C4-2B (cell line): ENCODE data around the gene SRSF10.

Experiments used
- H3K27ac ChIP-seq: fragments of 450-650 bp; 2 replicates; pipeline ENCODE4 v1.5.1; 2017
- ZFX ChIP-seq: fragments of 450-650 bp; IDR thresholded peaks from 2 replicates; pipeline ENCODE4 v1.6.1; 2017
- TF ChIP-seq, protein P1 (sequence below): fragments of 450-650 bp; conservative IDR thresholded peaks from 2 replicates; pipeline ENCODE4 v1.5.1; 2017; ENCODE audit warnings: mild to moderate bottlenecking

The SRSF10 gene

DNA sequence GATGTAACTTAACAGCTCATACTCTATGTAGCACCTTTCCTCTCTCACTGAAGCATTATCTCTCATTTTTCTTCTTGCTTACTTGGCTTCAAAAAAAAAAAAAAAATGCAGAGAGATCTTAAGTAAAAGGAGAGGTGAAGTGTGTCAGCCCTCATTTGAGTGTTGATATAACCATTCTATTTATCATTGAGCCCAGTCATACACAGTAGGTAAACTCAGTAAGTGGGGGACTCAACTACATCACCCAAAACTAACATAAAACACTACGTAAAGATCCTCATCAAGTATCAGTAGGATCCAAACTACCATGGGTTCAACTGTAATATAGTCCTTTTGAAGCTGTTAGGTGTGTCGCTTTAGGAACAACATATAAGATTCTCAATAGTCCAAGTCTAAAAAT, 12.3 kb downstream of the SRSF10 start:
- no peak overlapping the region for H3K27ac ChIP-seq
- TF ChIP-seq ZFX, result no peak
- TF ChIP-seq, protein P1, sequence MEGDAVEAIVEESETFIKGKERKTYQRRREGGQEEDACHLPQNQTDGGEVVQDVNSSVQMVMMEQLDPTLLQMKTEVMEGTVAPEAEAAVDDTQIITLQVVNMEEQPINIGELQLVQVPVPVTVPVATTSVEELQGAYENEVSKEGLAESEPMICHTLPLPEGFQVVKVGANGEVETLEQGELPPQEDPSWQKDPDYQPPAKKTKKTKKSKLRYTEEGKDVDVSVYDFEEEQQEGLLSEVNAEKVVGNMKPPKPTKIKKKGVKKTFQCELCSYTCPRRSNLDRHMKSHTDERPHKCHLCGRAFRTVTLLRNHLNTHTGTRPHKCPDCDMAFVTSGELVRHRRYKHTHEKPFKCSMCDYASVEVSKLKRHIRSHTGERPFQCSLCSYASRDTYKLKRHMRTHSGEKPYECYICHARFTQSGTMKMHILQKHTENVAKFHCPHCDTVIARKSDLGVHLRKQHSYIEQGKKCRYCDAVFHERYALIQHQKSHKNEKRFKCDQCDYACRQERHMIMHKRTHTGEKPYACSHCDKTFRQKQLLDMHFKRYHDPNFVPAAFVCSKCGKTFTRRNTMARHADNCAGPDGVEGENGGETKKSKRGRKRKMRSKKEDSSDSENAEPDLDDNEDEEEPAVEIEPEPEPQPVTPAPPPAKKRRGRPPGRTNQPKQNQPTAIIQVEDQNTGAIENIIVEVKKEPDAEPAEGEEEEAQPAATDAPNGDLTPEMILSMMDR, result no peak

DNA sequence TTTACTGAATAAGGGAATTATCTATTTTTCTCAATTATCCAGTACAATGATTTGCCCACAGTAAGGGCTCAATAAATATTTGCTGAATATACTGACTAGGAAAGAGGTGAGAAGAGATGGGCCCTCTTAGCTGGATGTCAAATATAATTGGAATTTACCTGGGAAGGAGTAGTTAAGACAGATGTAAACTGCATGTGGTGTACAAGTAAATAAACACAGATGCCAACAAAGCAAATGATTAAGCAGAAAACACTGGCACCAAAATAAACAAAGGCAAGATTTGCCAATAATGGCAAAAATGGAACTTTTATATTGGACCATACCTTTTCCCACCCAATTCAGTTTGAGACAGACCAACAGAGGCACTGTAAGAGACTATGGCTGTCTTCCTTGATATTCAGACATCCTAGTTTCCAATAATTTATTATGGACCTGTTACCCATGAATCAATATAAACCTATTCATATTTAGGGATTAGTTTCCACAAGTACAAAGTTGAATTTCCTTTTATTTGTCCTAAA, 13.1 kb downstream of the SRSF10 start:
- no peak overlapping the region for H3K27ac ChIP-seq
- TF ChIP-seq, protein P1, result no peak
- TF ChIP-seq ZFX, result no peak

DNA sequence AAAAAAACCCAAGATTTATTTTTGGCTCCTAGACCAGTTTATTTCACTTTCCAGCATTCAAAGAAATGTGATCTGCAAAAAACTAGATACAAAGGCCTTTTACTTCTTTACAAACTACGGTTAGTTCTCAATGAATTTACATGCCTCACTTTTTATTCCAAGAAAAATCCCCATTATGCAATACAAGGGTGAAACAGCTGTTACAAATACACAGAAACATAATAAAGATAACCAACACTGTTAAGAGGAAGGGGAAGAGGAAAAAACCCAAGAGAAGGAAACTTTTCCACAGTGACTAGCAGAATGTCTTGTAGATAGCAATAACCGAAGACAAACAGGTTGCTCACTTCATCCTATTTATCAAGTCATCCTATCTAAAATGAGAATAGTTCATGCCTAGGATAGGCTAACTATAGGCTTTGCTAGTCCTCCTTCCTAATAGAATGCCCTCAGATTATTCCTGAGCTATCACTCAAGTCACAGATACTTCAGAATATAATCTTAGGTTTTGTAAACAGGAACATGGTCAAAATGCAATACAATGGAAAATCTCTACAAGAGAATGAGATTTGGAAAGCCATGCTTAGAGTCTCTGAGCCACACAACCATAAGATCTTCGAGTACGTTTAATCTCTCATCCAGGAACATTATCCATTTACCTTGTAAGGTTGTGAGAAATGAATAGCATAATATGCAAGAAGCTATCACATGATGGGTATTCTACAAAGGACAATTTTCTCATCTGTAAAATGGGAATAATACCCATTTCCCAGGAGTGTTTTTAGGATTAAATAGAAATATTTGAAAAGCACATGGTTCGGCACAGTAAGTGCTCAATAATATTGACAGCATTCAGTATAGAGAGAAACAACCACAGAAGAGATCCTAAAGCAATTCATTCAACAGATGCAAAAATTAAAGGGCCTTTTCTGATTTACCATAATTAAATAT, 15.1 kb downstream of the SRSF10 start:
- TF ChIP-seq, protein P1, result no peak
- no peak for TF ChIP-seq ZFX
- H3K27ac ChIP-seq, result no peak overlapping the region

DNA sequence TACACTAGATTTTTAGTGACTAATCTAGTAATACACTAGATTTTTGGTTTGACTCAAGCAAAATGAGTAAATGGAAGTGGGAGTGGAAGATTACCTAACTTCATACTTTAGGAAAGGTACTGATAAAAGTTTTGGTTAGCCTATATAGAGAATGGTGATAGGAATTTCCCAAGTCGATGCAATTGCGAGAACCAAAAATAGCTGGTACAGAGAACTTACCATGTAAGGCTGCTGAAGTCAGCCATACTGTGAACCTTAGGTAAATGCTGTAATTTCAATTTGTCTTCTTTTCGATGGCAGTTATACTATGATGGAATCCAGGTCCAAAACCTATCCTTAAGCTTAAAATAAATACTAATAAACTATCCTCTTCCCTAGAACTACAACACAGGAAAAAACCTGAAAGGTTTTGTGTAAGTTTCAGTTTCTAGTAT, 15.9 kb downstream of the SRSF10 start:
- no peak overlapping the region for H3K27ac ChIP-seq
- TF ChIP-seq ZFX, result no peak
- TF ChIP-seq, protein P1, result no peak

DNA sequence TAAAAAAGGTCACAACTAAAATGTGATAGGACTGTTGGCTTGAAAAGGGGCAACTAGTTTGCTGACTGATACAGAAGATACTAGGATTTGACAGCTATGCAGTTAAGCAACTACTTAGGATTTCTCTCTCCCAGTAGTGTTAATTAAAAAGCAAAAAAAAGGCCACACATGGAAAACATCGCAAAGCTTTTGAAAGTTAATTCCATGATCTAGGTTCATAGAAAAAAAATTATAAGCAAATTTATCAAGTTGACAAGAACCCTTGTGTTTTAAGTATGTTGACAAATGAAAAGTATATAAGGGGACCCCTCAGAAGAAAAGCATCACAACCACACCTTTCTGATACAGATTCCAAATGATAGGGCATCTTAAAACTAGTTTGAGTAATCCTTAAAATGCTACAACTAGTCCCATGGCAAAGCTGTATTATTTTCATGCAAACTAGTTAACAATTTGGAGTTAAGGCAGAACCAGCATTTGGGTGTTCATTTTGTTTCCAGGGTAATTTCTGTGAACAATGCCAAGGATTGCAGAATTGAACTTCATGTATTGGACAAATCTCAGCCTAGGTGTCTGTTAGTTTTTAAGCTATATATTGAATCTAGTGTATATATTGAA, 16.4 kb downstream of the SRSF10 start:
- TF ChIP-seq, protein P1, result no peak
- TF ChIP-seq ZFX, result no peak
- no peak overlapping the region for H3K27ac ChIP-seq

DNA sequence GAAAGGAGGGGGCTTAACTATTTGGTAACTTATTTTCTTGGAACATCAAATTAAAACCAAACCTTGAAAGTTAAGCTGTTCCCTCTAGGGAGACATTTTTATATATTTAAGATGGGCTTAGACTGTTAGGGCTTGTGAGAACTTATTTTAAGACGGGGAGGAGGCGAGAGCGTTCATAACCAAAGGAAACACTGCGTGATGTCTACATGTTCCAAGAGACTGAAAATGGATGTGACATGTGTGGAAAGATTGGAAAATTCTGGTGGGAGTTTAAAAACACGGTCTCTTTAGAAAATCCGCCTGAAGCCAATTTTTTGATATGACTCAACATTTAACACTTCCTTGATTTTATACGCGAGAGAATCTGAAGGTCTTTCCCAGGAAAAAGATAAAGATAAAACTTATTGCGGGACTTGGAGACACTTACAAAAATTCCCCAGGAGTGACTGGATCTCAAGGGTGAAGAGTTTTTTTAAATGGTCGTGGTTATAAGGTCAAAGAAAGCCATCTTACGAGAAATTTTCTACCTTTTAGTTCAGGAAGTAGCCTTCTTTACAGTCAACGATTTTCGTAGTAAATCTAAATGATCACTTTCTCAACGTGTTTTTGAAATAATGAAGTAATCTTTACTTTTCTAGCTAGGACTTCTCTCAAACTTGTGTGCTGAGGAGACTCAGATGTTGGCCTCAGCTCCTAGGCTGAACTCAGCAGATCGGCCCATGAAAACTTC, 19.7 kb downstream of the SRSF10 start:
- TF ChIP-seq, protein P1, result no peak
- TF ChIP-seq ZFX, result no peak
- H3K27ac ChIP-seq, result peak overlapping the region; percentile 100
